Neural cell (in vitro differentiated cells): ENCODE data around the gene CD2AP. TPM values are rescaled to one million over a fixed set of nuclear protein-coding genes. Genes with fewer than 3 reads are reported as not detected.

Experiments
- H2AFZ ChIP-seq: fragments of 200-600, 300-800 bp; sonication (generic), shearing (Covaris generic); 2 replicates; pipeline ENCODE4 v1.6.0; 2014; ENCODE audit warnings: low read depth, mild to moderate bottlenecking, antibody characterized with exemption, low read length, moderate library complexity
- H3F3A ChIP-seq: fragments of 200-600 bp; shearing (Covaris generic); 2 replicates; pipeline ENCODE4 v1.6.1; 2016; ENCODE audit warnings: mild to moderate bottlenecking, moderate library complexity, mixed read lengths, antibody characterized with exemption, low read length; ENCODE audit not compliant: insufficient read depth, poor library complexity, severe bottlenecking
- H3K27ac ChIP-seq: fragments of 200-600, 300-800 bp; sonication (generic), shearing (Covaris generic); 2 replicates; pipeline ENCODE4 v1.5.1; 2014; ENCODE audit warnings: mild to moderate bottlenecking, low read length, moderate library complexity
- H3K27me3 ChIP-seq: fragments of 300-800, 200-600 bp; sonication (generic), shearing (Covaris generic); 2 replicates; pipeline ENCODE4 v1.6.0; 2014; ENCODE audit warnings: mild to moderate bottlenecking, low read depth, low read length, moderate library complexity; ENCODE audit not compliant: insufficient read depth
- H3K36me3 ChIP-seq: fragments of 300-800, 200-600 bp; sonication (generic), shearing (Covaris generic); 2 replicates; pipeline ENCODE4 v1.5.1; 2014; ENCODE audit warnings: mild to moderate bottlenecking, antibody characterized with exemption, low read length, moderate library complexity; ENCODE audit not compliant: insufficient read depth
- H3K4me2 ChIP-seq: fragments of 300-800, 200-600 bp; sonication (generic), shearing (Covaris generic); 2 replicates; pipeline ENCODE4 v1.6.0; 2014; ENCODE audit warnings: mild to moderate bottlenecking, low read length
- H3K4me3 ChIP-seq: fragments of 300-800, 200-600 bp; sonication (generic), shearing (Covaris generic); 2 replicates; pipeline ENCODE4 v1.5.1; 2014; ENCODE audit warnings: mild to moderate bottlenecking, low read length, moderate library complexity
- H3K79me2 ChIP-seq: fragments of 200-600 bp; shearing (Covaris generic); replicated peaks from 2 replicates; pipeline ENCODE4 v1.6.0; 2014; ENCODE audit warnings: mild to moderate bottlenecking, low read length, moderate library complexity; ENCODE audit not compliant: insufficient read depth
- H3K9ac ChIP-seq: fragments of 300-800, 200-600 bp; sonication (generic), shearing (Covaris generic); 2 replicates; pipeline ENCODE4 v1.6.1; 2016; ENCODE audit warnings: mild to moderate bottlenecking, low read length, mixed read lengths
- H3K9me2 ChIP-seq: fragments of 200-600 bp; shearing (Covaris generic); 2 replicates; pipeline ENCODE4 v1.6.1; 2016; ENCODE audit warnings: mild to moderate bottlenecking, low read length, mixed read lengths; ENCODE audit not compliant: insufficient read depth
- H3K9me3 ChIP-seq: fragments of 200-600, 300-800 bp; sonication (generic), shearing (Covaris generic); 2 replicates; pipeline ENCODE4 v1.6.1; 2016; ENCODE audit warnings: mild to moderate bottlenecking, mixed run types, low read length, moderate library complexity, mixed read lengths
- H4K20me1 ChIP-seq: fragments of 200-600 bp; shearing (Covaris generic); 2 replicates; pipeline ENCODE4 v1.6.1; 2016; ENCODE audit warnings: mild to moderate bottlenecking, mixed run types; ENCODE audit not compliant: insufficient read depth
- EP300 ChIP-seq: fragments of 450-650 bp; conservative IDR thresholded peaks from 2 replicates; pipeline ENCODE4 v1.6.1; 2014; ENCODE audit warnings: antibody characterized with exemption, mild to moderate bottlenecking, moderate library complexity; ENCODE audit not compliant: poor library complexity, severe bottlenecking
- EZH2 ChIP-seq: fragments of 200-600, 300-800 bp; shearing (Covaris generic), sonication (generic); IDR thresholded peaks from 2 replicates; pipeline ENCODE4 v1.6.1; 2014; ENCODE audit warnings: antibody characterized with exemption, low read length, borderline replicate concordance, mild to moderate bottlenecking; ENCODE audit not compliant: insufficient read depth, poor library complexity, severe bottlenecking
- MXI1 ChIP-seq: fragments of 450-650 bp; conservative IDR thresholded peaks from 2 replicates; pipeline ENCODE4 v1.6.1; 2014; ENCODE audit warnings: antibody characterized with exemption, mild to moderate bottlenecking; ENCODE audit not compliant: poor library complexity, severe bottlenecking
- POLR2AphosphoS5 ChIP-seq: IDR thresholded peaks from 2 replicates; pipeline ENCODE4 v1.6.1; 2012
- RAD21 ChIP-seq: fragments of 450-650 bp; conservative IDR thresholded peaks from 2 replicates; pipeline ENCODE4 v1.6.1; 2014; ENCODE audit warnings: antibody characterized with exemption, mild to moderate bottlenecking, moderate library complexity
- SMC3 ChIP-seq: fragments of 450-650 bp; conservative IDR thresholded peaks from 2 replicates; pipeline ENCODE4 v1.6.1; 2014; ENCODE audit warnings: antibody characterized with exemption, mild to moderate bottlenecking, moderate library complexity; ENCODE audit not compliant: poor library complexity
- TAF1 ChIP-seq: IDR thresholded peaks from 2 replicates; pipeline ENCODE4 v1.6.1; 2012; ENCODE audit warnings: low read depth
- polyA plus RNA-seq: library from polyadenylated mRNA; depleted of rRNA; stranded (reverse); fragments of >200 nt; gene quantifications from 2 replicates; pipeline ENCODE4 v1.2.3, GENCODE V29; 2014
- TF ChIP-seq, protein P1 (sequence below): fragments of 450-650 bp; IDR thresholded peaks from 2 replicates; pipeline ENCODE4 v1.5.1; 2014; ENCODE audit warnings: antibody characterized with exemption, mild to moderate bottlenecking, moderate library complexity; ENCODE audit not compliant: poor library complexity, severe bottlenecking
- TF ChIP-seq, protein P2 (sequence below): IDR thresholded peaks from 2 replicates; pipeline ENCODE4 v1.6.1; 2012; ENCODE audit warnings: borderline replicate concordance

CD2AP gene
- polyA plus RNA-seq, 1 donor from 2014 or later: 16.8 TPM

DNA sequence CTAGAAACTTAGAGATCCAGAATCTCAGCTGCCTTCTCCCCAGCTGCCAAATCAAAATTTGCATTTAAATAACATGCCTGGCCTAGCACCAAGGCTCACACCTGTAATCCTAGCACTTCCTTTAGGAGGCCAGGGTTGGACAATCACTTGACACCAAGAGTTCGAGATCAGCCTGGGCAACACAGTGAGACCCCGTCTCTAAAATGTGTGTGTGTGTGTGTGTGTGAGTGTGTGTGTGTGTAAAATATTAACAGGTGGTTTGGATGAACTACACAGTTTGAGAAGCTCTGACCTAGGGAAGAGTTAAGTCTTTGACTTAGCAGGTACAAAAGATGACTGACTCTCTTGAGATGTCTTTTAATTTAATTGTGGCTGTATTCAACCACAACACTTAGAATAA, 20.2 kb upstream of the CD2AP start:
- no peak overlapping the region for H3K9ac ChIP-seq
- H4K20me1 ChIP-seq: no peaks in the 10 kb centered on the region
- TF ChIP-seq TAF1: no peak
- no peak for TF ChIP-seq POLR2AphosphoS5
- no peak for TF ChIP-seq EZH2
- no peak for TF ChIP-seq MXI1
- TF ChIP-seq RAD21: no peak
- TF ChIP-seq EP300: no peak
- TF ChIP-seq, protein P1, sequence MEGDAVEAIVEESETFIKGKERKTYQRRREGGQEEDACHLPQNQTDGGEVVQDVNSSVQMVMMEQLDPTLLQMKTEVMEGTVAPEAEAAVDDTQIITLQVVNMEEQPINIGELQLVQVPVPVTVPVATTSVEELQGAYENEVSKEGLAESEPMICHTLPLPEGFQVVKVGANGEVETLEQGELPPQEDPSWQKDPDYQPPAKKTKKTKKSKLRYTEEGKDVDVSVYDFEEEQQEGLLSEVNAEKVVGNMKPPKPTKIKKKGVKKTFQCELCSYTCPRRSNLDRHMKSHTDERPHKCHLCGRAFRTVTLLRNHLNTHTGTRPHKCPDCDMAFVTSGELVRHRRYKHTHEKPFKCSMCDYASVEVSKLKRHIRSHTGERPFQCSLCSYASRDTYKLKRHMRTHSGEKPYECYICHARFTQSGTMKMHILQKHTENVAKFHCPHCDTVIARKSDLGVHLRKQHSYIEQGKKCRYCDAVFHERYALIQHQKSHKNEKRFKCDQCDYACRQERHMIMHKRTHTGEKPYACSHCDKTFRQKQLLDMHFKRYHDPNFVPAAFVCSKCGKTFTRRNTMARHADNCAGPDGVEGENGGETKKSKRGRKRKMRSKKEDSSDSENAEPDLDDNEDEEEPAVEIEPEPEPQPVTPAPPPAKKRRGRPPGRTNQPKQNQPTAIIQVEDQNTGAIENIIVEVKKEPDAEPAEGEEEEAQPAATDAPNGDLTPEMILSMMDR: no peak
- TF ChIP-seq, protein P2, sequence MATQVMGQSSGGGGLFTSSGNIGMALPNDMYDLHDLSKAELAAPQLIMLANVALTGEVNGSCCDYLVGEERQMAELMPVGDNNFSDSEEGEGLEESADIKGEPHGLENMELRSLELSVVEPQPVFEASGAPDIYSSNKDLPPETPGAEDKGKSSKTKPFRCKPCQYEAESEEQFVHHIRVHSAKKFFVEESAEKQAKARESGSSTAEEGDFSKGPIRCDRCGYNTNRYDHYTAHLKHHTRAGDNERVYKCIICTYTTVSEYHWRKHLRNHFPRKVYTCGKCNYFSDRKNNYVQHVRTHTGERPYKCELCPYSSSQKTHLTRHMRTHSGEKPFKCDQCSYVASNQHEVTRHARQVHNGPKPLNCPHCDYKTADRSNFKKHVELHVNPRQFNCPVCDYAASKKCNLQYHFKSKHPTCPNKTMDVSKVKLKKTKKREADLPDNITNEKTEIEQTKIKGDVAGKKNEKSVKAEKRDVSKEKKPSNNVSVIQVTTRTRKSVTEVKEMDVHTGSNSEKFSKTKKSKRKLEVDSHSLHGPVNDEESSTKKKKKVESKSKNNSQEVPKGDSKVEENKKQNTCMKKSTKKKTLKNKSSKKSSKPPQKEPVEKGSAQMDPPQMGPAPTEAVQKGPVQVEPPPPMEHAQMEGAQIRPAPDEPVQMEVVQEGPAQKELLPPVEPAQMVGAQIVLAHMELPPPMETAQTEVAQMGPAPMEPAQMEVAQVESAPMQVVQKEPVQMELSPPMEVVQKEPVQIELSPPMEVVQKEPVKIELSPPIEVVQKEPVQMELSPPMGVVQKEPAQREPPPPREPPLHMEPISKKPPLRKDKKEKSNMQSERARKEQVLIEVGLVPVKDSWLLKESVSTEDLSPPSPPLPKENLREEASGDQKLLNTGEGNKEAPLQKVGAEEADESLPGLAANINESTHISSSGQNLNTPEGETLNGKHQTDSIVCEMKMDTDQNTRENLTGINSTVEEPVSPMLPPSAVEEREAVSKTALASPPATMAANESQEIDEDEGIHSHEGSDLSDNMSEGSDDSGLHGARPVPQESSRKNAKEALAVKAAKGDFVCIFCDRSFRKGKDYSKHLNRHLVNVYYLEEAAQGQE: no peak
- no peak for TF ChIP-seq SMC3
- no peak overlapping the region for H3K4me3 ChIP-seq
- H2AFZ ChIP-seq: no peak overlapping the region
- no peaks in the 10 kb centered on the region for H3K27me3 ChIP-seq
- no peaks in the 10 kb centered on the region for H3K9me2 ChIP-seq
- H3K36me3 ChIP-seq: no peaks in the 10 kb centered on the region
- no peak overlapping the region for H3K4me2 ChIP-seq
- H3F3A ChIP-seq: no peaks in the 10 kb centered on the region
- no peaks in the 10 kb centered on the region for H3K79me2 ChIP-seq
- no peak overlapping the region for H3K27ac ChIP-seq
- no peaks in the 10 kb centered on the region for H3K9me3 ChIP-seq

DNA sequence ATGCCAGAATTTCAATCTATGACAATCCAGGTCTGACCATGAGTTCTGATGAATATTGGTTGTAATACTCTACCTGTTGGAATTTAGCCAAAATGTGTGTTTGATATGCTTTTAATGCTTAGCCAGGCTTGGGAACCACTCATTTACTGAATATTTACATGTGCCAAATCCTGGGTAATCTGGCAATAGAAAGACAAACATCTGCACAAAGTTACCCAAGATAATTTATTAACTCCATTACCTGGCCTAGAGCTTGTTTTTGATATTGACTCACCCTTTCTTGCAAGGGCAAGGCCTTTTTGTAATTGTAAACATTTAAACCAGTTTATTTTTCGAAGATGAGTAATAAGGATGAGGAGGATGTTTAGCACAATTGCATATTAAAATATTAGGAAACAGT, 13.5 kb upstream of the CD2AP start:
- H3K9me3 ChIP-seq: no peaks in the 10 kb centered on the region

More for the DNA sequence above, 13.5 kb upstream of the CD2AP start:
- Histone ChIP-seq H4K20me1 (no peaks in the 10 kb centered on the region), H3K79me2 (no peaks in the 10 kb centered on the region), H2AFZ (no peak overlapping the region), H3F3A (no peaks in the 10 kb centered on the region), H3K36me3 (no peaks in the 10 kb centered on the region), H3K9ac (no peak overlapping the region), H3K4me3 (no peak overlapping the region), H3K27me3 (no peaks in the 10 kb centered on the region), H3K4me2 (no peak overlapping the region), H3K9me2 (no peaks in the 10 kb centered on the region), H3K27ac (no peak overlapping the region)
- no peak for TF ChIP-seq TAF1
- no peak for TF ChIP-seq RAD21
- no peak for TF ChIP-seq SMC3
- TF ChIP-seq, protein P2: no peak
- no peak for TF ChIP-seq POLR2AphosphoS5
- TF ChIP-seq EZH2: no peak
- TF ChIP-seq MXI1: no peak
- TF ChIP-seq, protein P1: no peak
- no peak for TF ChIP-seq EP300
